ENCODE data around the gene MPRIP. TPM values are rescaled to one million over a fixed set of nuclear protein-coding genes. Genes with fewer than 3 reads are reported as not detected.

MPRIP gene
- total RNA-seq, 1 experiment from 2014 or later, result 132 TPM

GRCh38 chr17:17102176-17102575 is 59.9 kb downstream of the MPRIP start:
- peaks cover 11 to 19% of the 10 kb centered on the region in 2 experiments; a peak in 3 of 4 replicates for H3K4me1 Mint-ChIP-seq
- Histone ChIP-seq H2AK5ac (ENCODE audit: insufficient read length, low read length) (no peak overlapping the region), H2AFZ (ENCODE audit: low read length) (no peak overlapping the region), H3K9me3 (ENCODE audit: control insufficient read depth, low read depth, low read length) (no peaks in the 10 kb centered on the region), H4K8ac (replicated peaks; ENCODE audit: insufficient read length, low read depth, low read length) (no peak overlapping the region), H2BK5ac (ENCODE audit: insufficient read length, low read length) (no peak overlapping the region), H3K4me2 (ENCODE audit: insufficient read depth, insufficient read length, low read length) (no peak overlapping the region), H3K79me1 (ENCODE audit: insufficient read depth, low read depth, low read length, poor library complexity, severe bottlenecking) (no peaks in the 10 kb centered on the region), H3K79me2 (ENCODE audit: insufficient read depth, low read length) (no peaks in the 10 kb centered on the region), H3T11ph (ENCODE audit: low read length) (no peak overlapping the region), H3K4ac (ENCODE audit: low read depth, low read length) (no peak overlapping the region), H4K5ac (ENCODE audit: insufficient read length, low read depth, low read length) (no peak overlapping the region), H2BK12ac (ENCODE audit: insufficient read length, low read depth, low read length) (no peak overlapping the region), H2BK15ac (ENCODE audit: low read depth, low read length) (no peak overlapping the region), H4K20me1 (ENCODE audit: control insufficient read depth, insufficient read depth, insufficient read length) (no peaks in the 10 kb centered on the region), H3K18ac (ENCODE audit: insufficient read length, low read depth, low read length) (no peak overlapping the region), H3K27ac (ENCODE audit: insufficient read length, low read depth, low read length) (no peak overlapping the region), H3K14ac (ENCODE audit: insufficient read depth, low read length) (no peak overlapping the region), H2BK120ac (ENCODE audit: low read depth, low read length, poor library complexity, severe bottlenecking) (no peak overlapping the region), H3K23ac (ENCODE audit: insufficient read length, low read depth, low read length) (no peak overlapping the region), H4K91ac (ENCODE audit: insufficient read length, low read depth, low read length) (no peak overlapping the region), H3K9ac (ENCODE audit: extremely low read depth, insufficient read length, low read length) (no peak overlapping the region), H3K23me2 (ENCODE audit: insufficient read length, low read depth, low read length, poor library complexity, severe bottlenecking) (no peaks in the 10 kb centered on the region), H2BK20ac (ENCODE audit: low read depth, low read length, poor library complexity, severe bottlenecking) (no peak overlapping the region), H3K56ac (ENCODE audit: insufficient read length, low read depth, low read length) (no peak overlapping the region), H3K4me1 (ENCODE audit: insufficient read depth, low read length) (no peaks in the 10 kb centered on the region), H3K27me3 (ENCODE audit: insufficient read depth, low read length) (no peaks in the 10 kb centered on the region)
- H3K36me3 Mint-ChIP-seq (ENCODE audit: insufficient read depth in 1 of 3, low read depth in 3 of 3), result peaks cover 0 to 3% (median 1%) of the 10 kb centered on the region in 3 experiments; a peak in 3 of 7 replicates
- H3K4me3 Mint-ChIP-seq, result no peak overlapping the region
- no peak for DNase-seq
- TF ChIP-seq CTCF (conservative IDR thresholded peaks at IDR 0.05), result no peak
- no peaks in the 10 kb centered on the region for H3K27me3 Mint-ChIP-seq (ENCODE audit: low read depth)
- H3K9me3 Mint-ChIP-seq, result no peaks in the 10 kb centered on the region
- no peak overlapping the region for H3K27ac Mint-ChIP-seq
- WGBS (ENCODE audit: extremely low coverage, insufficient read length, low lambda C conversion rate), result no CpG with 5 or more reads among the region's 6 CpGs

Measured in H9 (cell line).